ENCODE measurements around the gene ENPP3. TPM values are rescaled to one million over a fixed set of nuclear protein-coding genes. Genes with fewer than 3 reads are reported as not detected.

ENPP3 gene
- total RNA-seq, 2 donors from 2014 or later = 11.5 to 21.4 TPM

DNA sequence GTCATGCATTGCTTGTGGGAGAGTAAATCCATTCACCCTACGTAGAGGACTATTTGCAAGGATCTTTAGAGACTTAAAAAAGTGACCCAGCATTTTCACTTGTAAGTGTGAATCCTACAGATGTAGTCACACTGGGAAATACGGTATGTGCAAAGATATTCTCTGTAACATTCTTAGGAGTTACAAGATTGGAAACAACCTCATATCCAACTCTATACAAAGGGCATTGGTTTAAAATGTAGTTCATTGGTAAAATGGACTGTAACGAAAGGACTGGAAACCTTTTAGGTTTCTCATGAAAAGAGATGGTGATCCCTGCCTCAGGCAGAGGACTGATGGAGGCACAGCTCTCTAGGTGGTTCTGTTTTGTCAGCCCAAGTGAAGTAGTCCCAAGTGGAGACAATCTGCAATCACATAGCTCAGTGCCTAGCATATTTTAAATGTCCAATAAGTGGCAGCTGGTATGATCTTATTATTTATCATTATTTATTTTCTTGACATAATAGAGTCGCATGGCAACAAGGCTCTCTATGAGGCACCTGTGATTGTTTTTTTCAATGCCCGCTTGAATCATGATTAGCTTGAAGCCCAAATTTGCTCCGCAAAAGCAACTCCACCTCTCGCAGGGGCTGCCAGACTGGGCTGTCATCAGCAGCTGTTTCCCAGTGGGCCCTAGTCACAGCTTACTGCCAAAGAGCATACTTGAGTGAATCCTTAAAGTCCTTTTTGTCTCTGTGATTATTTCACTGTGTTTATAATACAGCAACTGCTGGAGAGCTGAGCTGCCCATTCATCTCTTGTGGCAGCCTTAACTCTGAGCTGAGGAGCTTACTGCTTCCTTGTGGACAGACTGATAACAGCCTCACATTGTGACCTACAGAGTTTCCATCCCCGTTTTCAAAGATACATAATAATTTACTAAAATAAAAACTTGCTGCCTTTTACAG is 150.9 kb downstream of the ENPP3 start:
- Histone ChIP-seq H3K36me3 (no peaks in the 10 kb centered on the region), H3K27ac (no peak overlapping the region), H3K9ac (ENCODE audit: low read depth in 2 of 2, low read length in 2 of 2) (no peak overlapping the region), H3K4me3 (no peak overlapping the region), H3K4me1 (no peaks in the 10 kb centered on the region), H3K9me3 (no peaks in the 10 kb centered on the region), H3K27me3 (no peaks in the 10 kb centered on the region)
- TF ChIP-seq, protein P1, sequence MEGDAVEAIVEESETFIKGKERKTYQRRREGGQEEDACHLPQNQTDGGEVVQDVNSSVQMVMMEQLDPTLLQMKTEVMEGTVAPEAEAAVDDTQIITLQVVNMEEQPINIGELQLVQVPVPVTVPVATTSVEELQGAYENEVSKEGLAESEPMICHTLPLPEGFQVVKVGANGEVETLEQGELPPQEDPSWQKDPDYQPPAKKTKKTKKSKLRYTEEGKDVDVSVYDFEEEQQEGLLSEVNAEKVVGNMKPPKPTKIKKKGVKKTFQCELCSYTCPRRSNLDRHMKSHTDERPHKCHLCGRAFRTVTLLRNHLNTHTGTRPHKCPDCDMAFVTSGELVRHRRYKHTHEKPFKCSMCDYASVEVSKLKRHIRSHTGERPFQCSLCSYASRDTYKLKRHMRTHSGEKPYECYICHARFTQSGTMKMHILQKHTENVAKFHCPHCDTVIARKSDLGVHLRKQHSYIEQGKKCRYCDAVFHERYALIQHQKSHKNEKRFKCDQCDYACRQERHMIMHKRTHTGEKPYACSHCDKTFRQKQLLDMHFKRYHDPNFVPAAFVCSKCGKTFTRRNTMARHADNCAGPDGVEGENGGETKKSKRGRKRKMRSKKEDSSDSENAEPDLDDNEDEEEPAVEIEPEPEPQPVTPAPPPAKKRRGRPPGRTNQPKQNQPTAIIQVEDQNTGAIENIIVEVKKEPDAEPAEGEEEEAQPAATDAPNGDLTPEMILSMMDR (IDR thresholded peaks at IDR 0.05) = no peak
- peak; percentile 27 for DNase-seq
- intact Hi-C loops (cut with DNase I) = no loop called here

DNA sequence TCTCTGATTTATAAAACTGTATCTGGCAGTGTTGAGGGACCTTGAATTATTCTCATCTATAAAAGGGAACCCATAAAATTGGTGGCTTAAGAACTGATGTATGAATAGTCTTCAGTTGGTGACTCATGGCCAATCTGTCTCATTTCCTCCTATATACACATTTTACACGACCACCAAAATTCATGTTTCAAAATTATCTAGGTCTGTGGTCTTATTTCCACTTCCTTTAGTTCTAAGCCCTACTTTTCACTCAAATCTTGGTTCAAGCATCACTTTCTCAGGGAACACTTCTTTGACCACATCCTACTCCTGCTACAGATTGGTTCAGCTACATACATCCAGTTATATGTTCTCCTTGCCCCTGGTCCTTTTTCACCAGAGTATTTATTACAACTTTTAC is 152.1 kb downstream of the ENPP3 start:
- no peaks in the 10 kb centered on the region for H3K27me3 ChIP-seq
- no peaks in the 10 kb centered on the region for H3K36me3 ChIP-seq
- H3K9ac ChIP-seq (ENCODE audit: low read depth in 2 of 2, low read length in 2 of 2) = no peak overlapping the region
- no peak overlapping the region for H3K27ac ChIP-seq
- H3K9me3 ChIP-seq = no peaks in the 10 kb centered on the region
- no peak for DNase-seq
- TF ChIP-seq, protein P1 (IDR thresholded peaks at IDR 0.05) = no peak
- intact Hi-C loops (cut with DNase I) = no loop called here
- no peak overlapping the region for H3K4me3 ChIP-seq
- no peaks in the 10 kb centered on the region for H3K4me1 ChIP-seq

GRCh38 chr6:131791476-131791875 is 154.4 kb downstream of the ENPP3 start:
- H3K36me3 ChIP-seq = no peaks in the 10 kb centered on the region
- no peaks in the 10 kb centered on the region for H3K27me3 ChIP-seq
- no peaks in the 10 kb centered on the region for H3K4me1 ChIP-seq
- H3K9ac ChIP-seq (ENCODE audit: low read depth in 2 of 2, low read length in 2 of 2) = no peak overlapping the region
- no peak for DNase-seq
- no peak overlapping the region for H3K4me3 ChIP-seq
- intact Hi-C loops (cut with DNase I) = no loop called here
- no peaks in the 10 kb centered on the region for H3K9me3 ChIP-seq
- H3K27ac ChIP-seq = no peak overlapping the region
- TF ChIP-seq, protein P1 (IDR thresholded peaks at IDR 0.05) = no peak

- DNase-seq = no peak
- H3K27me3 ChIP-seq = no peaks in the 10 kb centered on the region
- no peak overlapping the region for H3K27ac ChIP-seq
- TF ChIP-seq, protein P1 (IDR thresholded peaks at IDR 0.05) = no peak
- no peaks in the 10 kb centered on the region for H3K9me3 ChIP-seq
- no peak overlapping the region for H3K4me3 ChIP-seq
- H3K9ac ChIP-seq (ENCODE audit: low read depth in 2 of 2, low read length in 2 of 2) = no peak overlapping the region
- intact Hi-C loops (cut with DNase I) = no loop called here
- H3K36me3 ChIP-seq = no peaks in the 10 kb centered on the region
- H3K4me1 ChIP-seq = no peaks in the 10 kb centered on the region
These were observed 155.0 kb downstream of the ENPP3 start for GRCh38 chr6:131792091-131792496.

- Histone ChIP-seq H3K27me3 (no peaks in the 10 kb centered on the region), H3K4me1 (no peaks in the 10 kb centered on the region), H3K4me3 (no peak overlapping the region), H3K9me3 (no peaks in the 10 kb centered on the region), H3K9ac (ENCODE audit: low read depth in 2 of 2, low read length in 2 of 2) (no peak overlapping the region), H3K27ac (no peak overlapping the region), H3K36me3 (no peaks in the 10 kb centered on the region)
- TF ChIP-seq, protein P1 (IDR thresholded peaks at IDR 0.05) = no peak
- DNase-seq = no peak
- intact Hi-C loops (cut with DNase I) = no loop called here
These were observed 158.3 kb downstream of the ENPP3 start for GRCh38 chr6:131795366-131795765.

Small RNA genes lying within 50 kb of the gene (microRNA-seq; reads per million reads assigned to microRNA genes)
- gene MIR548H5 = not detected

Other genes starting within 250 kb of the ENPP3 start
- under 1 TPM; 0.21 to 0.74 TPM for gene ARG1, start 64.1 kb upstream of the ENPP3 start, total RNA-seq
- 10 to 100 TPM; 24.5 to 36.5 TPM for gene MED23, start 9.1 kb upstream of the ENPP3 start, total RNA-seq
- not detected for gene OR2A4, start 64.1 kb downstream of the ENPP3 start, total RNA-seq
- not detected for gene CTAGE9, start 73.7 kb downstream of the ENPP3 start, total RNA-seq
- gene ENPP1, start 170.7 kb downstream of the ENPP3 start, total RNA-seq = 10 to 100 TPM in 1 of 2 donors, 1 to 10 TPM in 1; 5.9 to 12.6 TPM